Endometrial microvascular endothelial cells (primary cell): ENCODE data around the gene SPRYD3. TPM values are rescaled to one million over a fixed set of nuclear protein-coding genes. Genes with fewer than 3 reads are reported as not detected.
"Not testable (repeated sequence)": the region's sequence is repeated elsewhere in the genome, so short reads cannot be mapped to it uniquely, and the experiment has no call there.

ENCODE experiments used
- in situ Hi-C: cut with HindIII; loops from 2 replicates; pipeline ENCODE4 v1.10.0; 2017; ENCODE audit warnings: low sequenced_read_pairs, low pct_unique_long_range_greater_than_20kb; ENCODE audit errors: inconsistent ontology term
- total RNA-seq: library from RNA; depleted of rRNA; stranded (reverse); fragments of >200 nt; gene quantifications from one replicate; pipeline ENCODE4 v1.2.3, GENCODE V29; 2015; ENCODE audit errors: inconsistent ontology term

SPRYD3 gene
- total RNA-seq, 1 donor from 2014 or later = 34.1 TPM

DNA sequence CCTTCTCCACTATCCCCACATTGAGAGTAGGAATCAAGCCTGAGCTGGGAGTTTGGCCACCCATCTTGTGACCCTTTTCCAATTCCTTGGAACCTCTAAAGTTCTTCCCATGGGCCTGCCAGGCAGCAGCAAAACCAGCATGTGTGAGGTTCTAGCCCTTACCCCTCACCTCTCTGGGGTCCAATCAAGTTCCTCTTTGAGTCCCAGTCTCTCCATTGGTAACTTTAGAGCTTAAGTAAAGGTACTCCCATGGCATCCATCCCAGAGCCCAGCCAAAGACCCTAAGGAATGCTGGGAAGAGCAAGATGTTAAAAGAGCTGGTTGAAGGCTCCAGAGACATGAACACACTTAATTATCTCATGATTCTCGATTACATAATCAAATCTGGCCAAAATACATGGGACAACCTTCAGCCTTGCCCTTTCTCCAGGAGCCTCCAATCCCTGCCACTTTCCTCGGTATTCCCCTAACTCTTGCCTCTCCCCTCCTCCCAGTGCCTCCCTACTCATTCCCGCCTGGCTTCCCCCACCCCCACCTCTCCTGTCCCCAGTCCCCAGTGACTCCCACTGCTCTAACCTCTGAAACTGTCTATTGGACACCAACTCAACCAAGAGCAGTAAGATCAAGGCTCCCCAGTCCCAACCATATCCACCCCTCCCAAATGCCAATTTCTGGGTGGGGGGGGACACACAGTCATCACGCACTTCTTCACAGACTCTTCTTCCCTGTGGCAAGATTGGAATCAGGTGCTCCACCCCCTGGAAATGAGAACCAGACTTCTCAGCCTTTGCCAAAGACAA lies 34.1 kb downstream of the SPRYD3 start:
- in situ Hi-C loops = no loop called here

DNA sequence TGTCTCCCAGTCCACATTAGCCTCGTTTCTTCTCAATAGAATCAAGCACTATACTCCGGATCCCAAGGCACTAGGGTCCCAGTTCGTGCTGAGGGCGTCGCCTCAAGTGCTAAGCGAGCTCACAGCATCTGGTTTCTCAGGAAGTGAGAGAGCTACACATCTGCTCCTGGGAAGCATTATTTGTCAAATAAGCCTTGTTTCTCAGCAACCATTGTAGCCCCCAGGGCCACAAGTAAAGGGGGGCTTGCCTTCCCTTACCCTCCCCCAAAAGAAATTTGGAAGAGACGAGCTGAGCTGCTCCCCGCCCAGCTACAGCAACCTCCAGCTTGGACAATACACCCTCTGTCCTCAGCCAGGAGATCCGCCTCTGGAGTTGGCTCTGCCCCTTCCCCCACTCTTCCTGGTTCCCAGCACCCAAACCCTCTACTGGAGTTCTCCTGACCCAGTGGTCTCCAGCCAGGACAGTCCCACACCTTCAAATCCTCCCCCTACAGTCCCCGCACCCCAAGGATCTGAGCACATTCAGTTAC lies 35.1 kb downstream of the SPRYD3 start:
- in situ Hi-C loops = no loop called here

GRCh38 chr12:53042607-53043454 lies 36.4 kb downstream of the SPRYD3 start:
- in situ Hi-C loops = no loop called here

DNA sequence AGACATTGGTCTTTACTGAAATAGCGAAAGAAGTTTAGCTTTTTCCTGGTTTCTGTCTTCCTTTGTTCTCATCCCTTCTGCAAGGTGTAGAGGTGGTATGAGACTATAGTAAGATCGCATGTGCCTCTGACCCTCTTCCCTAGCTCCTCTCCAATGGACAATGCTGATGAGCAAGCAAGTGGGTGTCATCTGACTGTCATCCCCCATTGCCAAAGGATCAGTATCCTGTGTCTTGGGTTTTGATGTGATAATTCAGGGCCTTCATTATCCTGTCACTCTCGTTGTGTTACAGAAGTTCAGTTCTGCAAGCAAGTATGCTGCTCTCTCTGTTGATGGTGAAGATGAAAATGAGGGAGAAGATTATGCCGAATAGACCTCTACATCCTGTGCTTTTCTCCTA lies 39.3 kb downstream of the SPRYD3 start:
- in situ Hi-C loops = no loop called here

- in situ Hi-C loops = no loop called here
Observed at GRCh38 chr12:53036802-53037201, 42.4 kb downstream of the SPRYD3 start.

DNA sequence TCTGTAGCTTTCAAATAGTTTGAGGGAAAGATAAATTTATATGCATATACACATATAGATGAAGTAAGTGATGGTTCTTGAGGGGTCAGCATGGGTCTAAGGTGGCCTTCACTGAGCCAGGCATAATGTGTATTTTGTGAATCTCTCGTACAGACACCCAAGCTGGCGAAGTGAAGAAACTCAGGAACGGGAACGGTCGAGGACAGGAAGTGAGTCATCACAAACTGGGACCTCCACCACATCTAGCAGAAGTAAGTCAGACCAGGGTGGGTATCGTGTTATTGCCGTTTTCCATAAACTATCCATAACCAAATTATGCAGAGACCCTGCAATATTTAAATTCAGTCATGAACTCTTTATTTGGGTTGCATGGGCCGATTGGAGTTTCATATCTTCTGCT lies 44.7 kb downstream of the SPRYD3 start:
- in situ Hi-C loops = no loop called here

- in situ Hi-C loops = not testable (repeated sequence)
Observed at GRCh38 chr12:53033832-53034231, 45.4 kb downstream of the SPRYD3 start.

DNA sequence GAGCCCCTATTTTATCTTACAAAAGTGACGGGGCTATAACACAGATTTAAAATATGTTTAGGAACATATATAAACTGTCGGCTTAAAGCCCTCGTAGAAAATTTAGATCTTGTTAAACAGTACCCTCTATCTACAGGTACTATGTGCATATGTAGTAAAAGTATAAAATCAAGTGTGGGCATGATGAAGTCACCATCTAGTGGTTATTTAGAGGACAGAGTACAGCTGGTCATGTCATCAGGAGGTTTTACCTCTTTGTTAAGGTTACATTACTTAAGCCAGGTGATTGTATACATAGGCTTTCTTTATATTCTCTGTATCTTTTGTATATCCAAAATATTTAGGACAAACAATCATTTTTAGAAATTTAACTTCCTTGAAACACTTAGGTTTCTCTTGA lies 47.6 kb downstream of the SPRYD3 start:
- in situ Hi-C loops = no loop called here

GRCh38 chr12:53027014-53027413 lies 52.2 kb downstream of the SPRYD3 start:
- in situ Hi-C loops = not testable (repeated sequence)

GRCh38 chr12:53025250-53025649 lies 53.9 kb downstream of the SPRYD3 start:
- in situ Hi-C loops = no loop called here

DNA sequence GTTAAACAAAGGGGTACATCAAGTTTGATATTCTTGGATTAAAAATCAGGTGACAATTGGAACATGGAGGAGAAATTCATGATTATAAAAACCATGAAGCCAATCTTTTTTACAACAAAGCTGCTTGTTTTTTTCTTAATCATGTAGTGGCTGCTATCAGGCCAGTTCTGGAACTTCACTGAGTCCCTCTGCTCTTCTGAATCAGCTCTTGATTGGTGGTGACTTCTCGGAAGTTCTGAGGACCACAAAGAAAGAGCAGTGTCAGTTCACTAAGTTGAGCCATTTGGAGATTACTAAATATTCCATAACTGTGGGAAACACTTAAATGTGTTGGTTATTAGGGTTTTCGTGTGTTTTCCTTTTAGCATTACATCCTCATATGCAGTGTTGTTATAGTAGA lies 64.5 kb downstream of the SPRYD3 start:
- in situ Hi-C loops = no loop called here

Other genes with a start within 250 kb of the SPRYD3 start
- gene KRT79, start 245.1 kb downstream of the SPRYD3 start, total RNA-seq = not detected
- gene KRT78, start 230.4 kb downstream of the SPRYD3 start, total RNA-seq = not detected
- 21.4 TPM for gene KRT8, start 174.3 kb downstream of the SPRYD3 start, total RNA-seq
- gene KRT18, start 130.3 kb downstream of the SPRYD3 start, total RNA-seq = 349 TPM
- 363 TPM for gene EIF4B, start 72.9 kb downstream of the SPRYD3 start, total RNA-seq
- gene TNS2, start 29.3 kb downstream of the SPRYD3 start, total RNA-seq = 43.2 TPM
- gene IGFBP6, start 18.3 kb upstream of the SPRYD3 start, total RNA-seq = 73.8 TPM
- not detected for gene SOAT2, start 24.1 kb upstream of the SPRYD3 start, total RNA-seq
- gene ZNF740, start 101.3 kb upstream of the SPRYD3 start, total RNA-seq = 5.9 TPM
- 4.6 TPM for gene CSAD, start 101.5 kb upstream of the SPRYD3 start, total RNA-seq
- gene ITGB7, start 127.9 kb upstream of the SPRYD3 start, total RNA-seq = 0.93 TPM
- 23.5 TPM for gene RARG, start 152.8 kb upstream of the SPRYD3 start, total RNA-seq
- 31.9 TPM for gene ESPL1, start 188.9 kb upstream of the SPRYD3 start, total RNA-seq
- gene PFDN5, start 216.2 kb upstream of the SPRYD3 start, total RNA-seq = 419 TPM
- 55.1 TPM for gene MYG1, start 220.3 kb upstream of the SPRYD3 start, total RNA-seq
- gene AAAS, start 242.2 kb upstream of the SPRYD3 start, total RNA-seq = 93.8 TPM